NCI-H1105 (cell line): ENCODE measurements around the gene IGSF3.

Experiments
- DNase-seq: peaks from one replicate; lab custom pipeline; 2025; lab: John Stamatoyannopoulos, UW

IGSF3 gene

GRCh38 chr1:116557323-116557878 lies 110.1 kb downstream of the IGSF3 start:
- DNase-seq: no peak

DNA sequence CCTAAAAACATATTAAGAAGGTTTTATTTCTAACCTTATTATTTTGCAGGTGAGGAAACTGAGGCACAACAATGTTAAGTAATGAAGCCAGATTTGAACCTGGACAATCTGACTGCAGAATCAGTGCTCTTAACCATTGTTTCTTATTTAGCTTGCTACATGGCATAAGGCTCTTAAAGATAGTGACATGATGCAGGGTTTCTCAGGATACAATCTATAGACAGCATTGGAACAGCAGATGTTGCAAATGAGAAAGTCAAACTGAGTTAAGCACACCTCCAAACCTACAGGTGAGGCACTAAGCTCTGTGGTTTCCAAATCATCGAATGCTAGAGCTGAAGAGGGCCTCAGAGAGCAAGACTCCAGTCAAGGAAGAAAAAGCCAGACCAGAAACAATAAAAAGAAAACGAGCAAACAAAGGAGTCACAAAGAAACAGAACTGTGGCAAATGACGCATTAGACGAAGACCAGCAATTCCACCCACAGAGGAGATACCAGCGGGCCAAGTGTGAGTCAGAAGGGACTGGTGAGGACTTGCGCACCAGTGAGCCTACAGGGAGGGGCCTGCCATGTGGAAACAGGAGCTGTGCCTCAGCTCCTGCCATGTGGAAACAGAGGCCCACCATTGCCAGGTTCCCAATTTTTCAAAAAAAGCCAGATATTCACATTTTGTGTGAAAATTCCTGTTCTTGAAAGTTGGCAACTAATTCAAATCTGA lies 111.1 kb downstream of the IGSF3 start:
- no peak for DNase-seq

GRCh38 chr1:116554924-116555323 lies 112.6 kb downstream of the IGSF3 start:
- DNase-seq: no peak

GRCh38 chr1:116553386-116554115 lies 114.0 kb downstream of the IGSF3 start:
- no peak for DNase-seq

GRCh38 chr1:116546354-116546977 lies 121.1 kb downstream of the IGSF3 start:
- DNase-seq: no peak

- DNase-seq: no peak
Measured at GRCh38 chr1:116545359-116545705, 122.2 kb downstream of the IGSF3 start.

- no peak for DNase-seq
Measured at GRCh38 chr1:116544588-116545358, 122.8 kb downstream of the IGSF3 start.

DNA sequence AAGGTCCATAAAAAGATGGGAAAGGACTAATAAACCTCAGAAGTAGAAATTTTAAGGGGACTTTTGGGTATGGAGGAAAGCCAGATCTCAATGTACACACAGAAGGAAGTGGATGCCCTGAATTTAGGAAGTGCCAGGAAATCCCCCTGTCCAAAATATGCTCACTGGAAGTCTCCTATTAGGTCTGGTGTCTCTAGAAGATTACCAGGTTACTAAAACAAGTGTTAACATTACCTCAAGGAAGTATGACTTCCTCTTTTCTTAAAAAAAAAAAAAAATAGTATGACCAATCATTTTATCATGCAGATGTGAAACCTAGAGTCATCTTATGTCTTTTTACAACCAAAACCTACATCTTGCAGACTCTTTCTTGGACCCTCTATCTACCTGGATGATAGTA lies 127.4 kb downstream of the IGSF3 start:
- DNase-seq: no peak

- no peak for DNase-seq
Measured at GRCh38 chr1:116538544-116538943, 129.0 kb downstream of the IGSF3 start.

GRCh38 chr1:116537898-116538297 lies 129.6 kb downstream of the IGSF3 start:
- no peak for DNase-seq

DNA sequence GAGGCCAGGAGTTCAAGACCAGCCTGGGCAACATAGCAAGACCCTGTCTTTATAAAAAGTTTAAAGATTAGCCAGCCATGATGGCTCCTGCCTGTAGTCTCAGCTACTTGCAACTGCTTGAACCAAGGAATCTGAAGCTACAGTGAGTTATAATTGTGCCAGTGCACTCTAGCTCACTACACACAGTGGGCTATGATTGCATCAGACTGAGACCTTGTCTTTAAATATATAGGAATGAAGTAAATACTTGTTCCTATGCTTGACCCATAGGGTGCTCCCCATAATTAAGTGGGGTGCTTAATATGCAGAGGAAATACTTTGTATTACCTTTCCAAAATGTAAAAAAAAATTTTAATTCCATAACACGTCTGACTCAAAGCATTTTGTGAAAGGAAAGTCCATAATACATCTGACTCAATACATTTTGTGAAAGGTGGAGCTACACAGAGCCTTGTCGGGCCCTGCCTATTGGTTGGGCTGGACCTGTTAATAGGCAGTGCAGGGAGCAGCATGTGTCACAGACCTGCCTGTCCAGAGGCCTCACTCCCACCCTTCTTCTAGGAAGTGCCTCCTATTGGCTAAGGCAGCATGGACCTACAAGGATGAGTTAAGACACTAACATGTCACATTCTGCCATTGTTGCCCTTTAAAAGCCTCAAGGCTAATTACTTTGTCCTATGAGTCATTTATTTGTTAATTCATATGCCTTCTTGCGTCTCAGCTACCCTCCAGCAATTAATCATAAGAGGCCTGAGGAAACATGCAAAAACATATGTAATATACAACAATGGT lies 130.3 kb downstream of the IGSF3 start:
- no peak for DNase-seq

GRCh38 chr1:116534014-116534739 lies 133.4 kb downstream of the IGSF3 start:
- no peak for DNase-seq

DNA sequence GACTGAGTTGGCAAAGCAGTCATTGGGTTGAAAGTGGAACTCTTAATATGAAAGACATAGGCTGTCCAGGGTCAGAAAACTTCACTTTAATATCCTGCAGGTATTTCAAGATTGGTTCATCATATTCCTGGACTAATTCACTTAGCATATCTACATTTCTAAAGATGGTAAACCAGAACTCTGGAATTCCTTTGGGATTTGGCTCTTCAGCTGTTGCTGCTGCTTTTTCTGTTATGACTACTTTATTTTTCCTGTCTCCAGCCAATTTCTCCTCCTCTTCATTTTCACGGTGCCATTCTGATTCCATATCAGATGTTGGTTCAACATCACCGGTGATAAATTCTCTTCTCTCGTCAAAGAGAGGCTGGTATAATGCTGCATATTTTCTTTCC lies 134.1 kb downstream of the IGSF3 start:
- DNase-seq: no peak

GRCh38 chr1:116532671-116533428 lies 134.7 kb downstream of the IGSF3 start:
- no peak for DNase-seq

- DNase-seq: no peak
Measured at GRCh38 chr1:116531917-116532316, 135.6 kb downstream of the IGSF3 start.

DNA sequence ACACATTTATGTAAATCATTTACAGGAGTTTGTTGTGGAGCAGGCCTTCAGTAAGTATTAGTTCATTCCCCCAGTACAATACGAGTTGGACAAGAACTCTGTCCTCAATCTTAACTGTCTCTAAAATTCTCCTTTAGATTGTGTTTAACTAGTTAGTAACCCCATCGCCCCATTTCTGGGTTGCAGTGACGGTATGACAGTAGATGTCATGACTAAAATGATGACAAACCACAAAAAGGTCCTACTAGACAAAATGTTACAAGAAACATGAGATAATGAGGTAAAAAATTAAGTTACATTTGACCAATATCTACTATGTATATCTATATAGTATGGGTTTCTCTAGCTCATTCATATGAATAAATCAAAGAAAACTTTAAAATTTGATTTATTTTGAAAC lies 137.9 kb downstream of the IGSF3 start:
- DNase-seq: no peak

DNA sequence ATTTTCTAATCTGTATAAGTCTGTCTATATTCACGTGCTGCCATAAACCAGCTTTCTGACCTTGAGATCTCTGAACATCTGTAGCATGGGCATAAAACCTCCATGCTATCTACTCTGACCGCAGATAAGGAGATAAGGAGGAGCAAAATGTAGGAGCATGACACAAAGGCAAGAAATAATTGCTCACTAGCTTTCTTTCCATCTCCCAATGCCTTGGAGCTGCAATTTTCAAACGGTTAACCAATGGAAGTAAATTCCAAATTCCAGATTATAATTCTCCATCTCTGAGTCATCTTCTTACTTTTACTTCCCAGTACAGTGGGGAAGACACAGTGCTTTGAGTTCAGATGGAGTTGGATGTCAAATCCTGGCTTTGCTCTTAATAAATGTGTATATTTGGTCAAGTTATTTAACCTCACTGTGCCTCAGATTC lies 138.3 kb downstream of the IGSF3 start:
- DNase-seq: no peak

DNA sequence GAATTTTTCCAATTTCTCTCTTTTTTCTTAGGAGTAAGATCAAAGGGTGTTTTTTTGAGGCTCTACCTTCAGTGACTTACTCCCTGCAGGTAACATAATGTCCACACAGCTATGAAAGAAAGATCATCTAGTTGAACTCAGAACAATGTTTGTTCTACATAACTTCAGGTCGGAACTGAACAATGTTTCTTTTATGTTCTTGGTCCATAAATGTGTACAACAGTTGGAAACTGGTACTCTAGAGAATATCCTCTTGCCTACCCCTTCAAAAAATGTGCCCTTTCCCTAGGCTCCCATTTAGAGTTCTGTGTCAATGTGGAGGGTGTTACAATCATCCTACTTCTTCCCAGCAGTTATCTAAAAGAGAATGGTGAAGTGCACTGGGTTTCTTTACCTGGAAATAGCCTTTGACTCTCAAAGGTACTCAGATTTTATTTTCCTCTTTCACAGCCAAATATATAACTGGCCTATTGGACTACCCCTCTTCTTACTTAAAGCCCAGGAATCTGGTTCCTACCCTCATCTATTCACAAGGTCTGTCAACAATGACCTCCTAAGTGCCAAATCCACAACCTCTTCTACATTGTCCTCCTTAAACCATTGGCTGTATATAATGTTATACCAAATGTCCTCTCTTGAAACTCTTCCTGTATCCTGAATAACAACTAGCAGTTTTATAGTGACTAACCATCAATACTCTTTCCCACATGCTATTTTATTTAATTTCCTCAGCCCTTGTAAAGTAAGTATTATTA lies 139.0 kb downstream of the IGSF3 start:
- no peak for DNase-seq

DNA sequence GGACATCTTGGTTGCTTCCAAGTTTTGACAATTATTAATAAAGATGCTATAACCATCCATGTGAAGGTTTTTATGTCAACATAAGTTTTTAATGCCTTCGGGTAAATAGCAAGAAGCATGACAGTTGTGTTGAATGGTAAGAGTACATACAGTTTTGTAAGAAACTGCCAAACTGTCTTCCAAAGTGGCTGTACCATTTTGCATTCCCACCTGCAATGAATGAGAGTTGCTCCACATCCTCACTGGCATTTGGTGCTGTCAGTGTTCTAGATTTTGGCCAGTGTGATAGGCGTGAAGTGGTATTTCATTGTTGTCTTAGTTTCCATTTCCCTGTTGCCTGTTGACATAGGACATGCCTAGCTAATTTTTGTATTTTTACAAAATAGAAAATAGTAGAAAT lies 142.1 kb downstream of the IGSF3 start:
- no peak for DNase-seq
